Neural cell (in vitro differentiated cells): ENCODE results near the gene RNU6-9. TPM values are rescaled to one million over a fixed set of nuclear protein-coding genes. Genes with fewer than 3 reads are reported as not detected.

Experiments
- H2AFZ ChIP-seq: fragments of 200-600, 300-800 bp; sonication (generic), shearing (Covaris generic); 2 replicates; pipeline ENCODE4 v1.6.0; 2014; ENCODE audit warnings: low read depth, mild to moderate bottlenecking, antibody characterized with exemption, low read length, moderate library complexity
- H3F3A ChIP-seq: fragments of 200-600 bp; shearing (Covaris generic); 2 replicates; pipeline ENCODE4 v1.6.1; 2016; ENCODE audit warnings: mild to moderate bottlenecking, moderate library complexity, mixed read lengths, antibody characterized with exemption, low read length; ENCODE audit not compliant: insufficient read depth, poor library complexity, severe bottlenecking
- H3K27ac ChIP-seq: fragments of 200-600, 300-800 bp; sonication (generic), shearing (Covaris generic); 2 replicates; pipeline ENCODE4 v1.5.1; 2014; ENCODE audit warnings: mild to moderate bottlenecking, low read length, moderate library complexity
- H3K27me3 ChIP-seq: fragments of 300-800, 200-600 bp; sonication (generic), shearing (Covaris generic); 2 replicates; pipeline ENCODE4 v1.6.0; 2014; ENCODE audit warnings: mild to moderate bottlenecking, low read depth, low read length, moderate library complexity; ENCODE audit not compliant: insufficient read depth
- H3K36me3 ChIP-seq: fragments of 300-800, 200-600 bp; sonication (generic), shearing (Covaris generic); 2 replicates; pipeline ENCODE4 v1.5.1; 2014; ENCODE audit warnings: mild to moderate bottlenecking, antibody characterized with exemption, low read length, moderate library complexity; ENCODE audit not compliant: insufficient read depth
- H3K4me2 ChIP-seq: fragments of 300-800, 200-600 bp; sonication (generic), shearing (Covaris generic); 2 replicates; pipeline ENCODE4 v1.6.0; 2014; ENCODE audit warnings: mild to moderate bottlenecking, low read length
- H3K4me3 ChIP-seq: fragments of 300-800, 200-600 bp; sonication (generic), shearing (Covaris generic); 2 replicates; pipeline ENCODE4 v1.5.1; 2014; ENCODE audit warnings: mild to moderate bottlenecking, low read length, moderate library complexity
- H3K79me2 ChIP-seq: fragments of 200-600 bp; shearing (Covaris generic); replicated peaks from 2 replicates; pipeline ENCODE4 v1.6.0; 2014; ENCODE audit warnings: mild to moderate bottlenecking, low read length, moderate library complexity; ENCODE audit not compliant: insufficient read depth
- H3K9ac ChIP-seq: fragments of 300-800, 200-600 bp; sonication (generic), shearing (Covaris generic); 2 replicates; pipeline ENCODE4 v1.6.1; 2016; ENCODE audit warnings: mild to moderate bottlenecking, low read length, mixed read lengths
- H3K9me2 ChIP-seq: fragments of 200-600 bp; shearing (Covaris generic); 2 replicates; pipeline ENCODE4 v1.6.1; 2016; ENCODE audit warnings: mild to moderate bottlenecking, low read length, mixed read lengths; ENCODE audit not compliant: insufficient read depth
- H3K9me3 ChIP-seq: fragments of 200-600, 300-800 bp; sonication (generic), shearing (Covaris generic); 2 replicates; pipeline ENCODE4 v1.6.1; 2016; ENCODE audit warnings: mild to moderate bottlenecking, mixed run types, low read length, moderate library complexity, mixed read lengths
- H4K20me1 ChIP-seq: fragments of 200-600 bp; shearing (Covaris generic); 2 replicates; pipeline ENCODE4 v1.6.1; 2016; ENCODE audit warnings: mild to moderate bottlenecking, mixed run types; ENCODE audit not compliant: insufficient read depth
- EP300 ChIP-seq: fragments of 450-650 bp; conservative IDR thresholded peaks from 2 replicates; pipeline ENCODE4 v1.6.1; 2014; ENCODE audit warnings: antibody characterized with exemption, mild to moderate bottlenecking, moderate library complexity; ENCODE audit not compliant: poor library complexity, severe bottlenecking
- EZH2 ChIP-seq: fragments of 200-600, 300-800 bp; shearing (Covaris generic), sonication (generic); IDR thresholded peaks from 2 replicates; pipeline ENCODE4 v1.6.1; 2014; ENCODE audit warnings: antibody characterized with exemption, low read length, borderline replicate concordance, mild to moderate bottlenecking; ENCODE audit not compliant: insufficient read depth, poor library complexity, severe bottlenecking
- MXI1 ChIP-seq: fragments of 450-650 bp; conservative IDR thresholded peaks from 2 replicates; pipeline ENCODE4 v1.6.1; 2014; ENCODE audit warnings: antibody characterized with exemption, mild to moderate bottlenecking; ENCODE audit not compliant: poor library complexity, severe bottlenecking
- POLR2AphosphoS5 ChIP-seq: IDR thresholded peaks from 2 replicates; pipeline ENCODE4 v1.6.1; 2012
- RAD21 ChIP-seq: fragments of 450-650 bp; conservative IDR thresholded peaks from 2 replicates; pipeline ENCODE4 v1.6.1; 2014; ENCODE audit warnings: antibody characterized with exemption, mild to moderate bottlenecking, moderate library complexity
- SMC3 ChIP-seq: fragments of 450-650 bp; conservative IDR thresholded peaks from 2 replicates; pipeline ENCODE4 v1.6.1; 2014; ENCODE audit warnings: antibody characterized with exemption, mild to moderate bottlenecking, moderate library complexity; ENCODE audit not compliant: poor library complexity
- TAF1 ChIP-seq: IDR thresholded peaks from 2 replicates; pipeline ENCODE4 v1.6.1; 2012; ENCODE audit warnings: low read depth
- polyA plus RNA-seq: library from polyadenylated mRNA; depleted of rRNA; stranded (reverse); fragments of >200 nt; gene quantifications from 2 replicates; pipeline ENCODE4 v1.2.3, GENCODE V29; 2014
- TF ChIP-seq, protein P1 (sequence below): fragments of 450-650 bp; IDR thresholded peaks from 2 replicates; pipeline ENCODE4 v1.5.1; 2014; ENCODE audit warnings: antibody characterized with exemption, mild to moderate bottlenecking, moderate library complexity; ENCODE audit not compliant: poor library complexity, severe bottlenecking
- TF ChIP-seq, protein P2 (sequence below): IDR thresholded peaks from 2 replicates; pipeline ENCODE4 v1.6.1; 2012; ENCODE audit warnings: borderline replicate concordance

Gene RNU6-9
- polyA plus RNA-seq, 1 donor from 2014 or later = not detected

DNA sequence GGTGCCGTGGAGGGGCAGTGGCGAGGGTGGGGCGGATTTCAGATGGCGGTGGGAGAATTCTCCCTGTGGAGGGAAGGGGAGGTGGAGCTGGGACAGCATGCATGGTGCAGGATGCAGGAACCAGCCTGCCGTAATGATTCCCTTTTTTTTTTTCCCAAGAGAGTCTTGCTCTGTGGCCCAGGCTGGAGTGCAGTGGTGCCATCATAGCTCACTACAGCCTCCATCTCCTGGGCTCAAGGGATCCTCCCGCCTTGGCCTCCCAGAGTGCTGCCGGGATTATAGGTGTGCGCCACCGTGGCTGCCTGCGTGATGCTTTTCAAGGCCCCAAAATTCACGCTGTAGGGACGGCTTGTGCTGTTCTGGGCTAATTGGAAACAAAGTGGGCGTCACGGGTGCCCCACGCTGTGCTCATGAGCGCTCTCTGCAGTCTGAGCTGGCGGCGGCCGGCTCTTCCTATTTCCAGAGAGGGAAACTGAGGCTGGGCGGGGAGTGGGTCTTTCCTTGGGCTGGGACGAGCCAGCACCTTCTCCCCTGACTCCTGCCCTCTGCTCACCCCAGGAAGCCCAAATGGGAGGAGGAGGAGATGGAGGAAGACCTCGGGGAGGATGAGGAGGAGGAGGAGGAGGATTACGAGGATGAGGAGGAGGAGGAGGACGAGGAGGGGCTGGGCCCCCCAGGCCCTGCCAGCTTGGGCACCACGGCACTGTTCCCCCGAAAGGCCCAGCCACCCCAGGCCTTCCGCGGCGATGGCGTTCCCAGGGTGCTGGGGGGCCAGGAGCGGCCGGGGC, 38.8 kb downstream of the RNU6-9 start:
- Histone ChIP-seq H3K4me2 (no peak overlapping the region), H4K20me1 (no peaks in the 10 kb centered on the region), H3K27ac (no peak overlapping the region), H3K9ac (no peak overlapping the region), H3F3A (no peaks in the 10 kb centered on the region), H3K36me3 (no peaks in the 10 kb centered on the region), H3K79me2 (peaks cover under 1% of the 10 kb centered on the region), H3K27me3 (no peaks in the 10 kb centered on the region), H2AFZ (no peak overlapping the region), H3K9me3 (no peaks in the 10 kb centered on the region), H3K9me2 (no peaks in the 10 kb centered on the region), H3K4me3 (no peak overlapping the region)
- TF ChIP-seq, protein P1, sequence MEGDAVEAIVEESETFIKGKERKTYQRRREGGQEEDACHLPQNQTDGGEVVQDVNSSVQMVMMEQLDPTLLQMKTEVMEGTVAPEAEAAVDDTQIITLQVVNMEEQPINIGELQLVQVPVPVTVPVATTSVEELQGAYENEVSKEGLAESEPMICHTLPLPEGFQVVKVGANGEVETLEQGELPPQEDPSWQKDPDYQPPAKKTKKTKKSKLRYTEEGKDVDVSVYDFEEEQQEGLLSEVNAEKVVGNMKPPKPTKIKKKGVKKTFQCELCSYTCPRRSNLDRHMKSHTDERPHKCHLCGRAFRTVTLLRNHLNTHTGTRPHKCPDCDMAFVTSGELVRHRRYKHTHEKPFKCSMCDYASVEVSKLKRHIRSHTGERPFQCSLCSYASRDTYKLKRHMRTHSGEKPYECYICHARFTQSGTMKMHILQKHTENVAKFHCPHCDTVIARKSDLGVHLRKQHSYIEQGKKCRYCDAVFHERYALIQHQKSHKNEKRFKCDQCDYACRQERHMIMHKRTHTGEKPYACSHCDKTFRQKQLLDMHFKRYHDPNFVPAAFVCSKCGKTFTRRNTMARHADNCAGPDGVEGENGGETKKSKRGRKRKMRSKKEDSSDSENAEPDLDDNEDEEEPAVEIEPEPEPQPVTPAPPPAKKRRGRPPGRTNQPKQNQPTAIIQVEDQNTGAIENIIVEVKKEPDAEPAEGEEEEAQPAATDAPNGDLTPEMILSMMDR = no peak
- TF ChIP-seq POLR2AphosphoS5 = no peak
- TF ChIP-seq RAD21 = no peak
- no peak for TF ChIP-seq TAF1
- no peak for TF ChIP-seq SMC3
- TF ChIP-seq, protein P2, sequence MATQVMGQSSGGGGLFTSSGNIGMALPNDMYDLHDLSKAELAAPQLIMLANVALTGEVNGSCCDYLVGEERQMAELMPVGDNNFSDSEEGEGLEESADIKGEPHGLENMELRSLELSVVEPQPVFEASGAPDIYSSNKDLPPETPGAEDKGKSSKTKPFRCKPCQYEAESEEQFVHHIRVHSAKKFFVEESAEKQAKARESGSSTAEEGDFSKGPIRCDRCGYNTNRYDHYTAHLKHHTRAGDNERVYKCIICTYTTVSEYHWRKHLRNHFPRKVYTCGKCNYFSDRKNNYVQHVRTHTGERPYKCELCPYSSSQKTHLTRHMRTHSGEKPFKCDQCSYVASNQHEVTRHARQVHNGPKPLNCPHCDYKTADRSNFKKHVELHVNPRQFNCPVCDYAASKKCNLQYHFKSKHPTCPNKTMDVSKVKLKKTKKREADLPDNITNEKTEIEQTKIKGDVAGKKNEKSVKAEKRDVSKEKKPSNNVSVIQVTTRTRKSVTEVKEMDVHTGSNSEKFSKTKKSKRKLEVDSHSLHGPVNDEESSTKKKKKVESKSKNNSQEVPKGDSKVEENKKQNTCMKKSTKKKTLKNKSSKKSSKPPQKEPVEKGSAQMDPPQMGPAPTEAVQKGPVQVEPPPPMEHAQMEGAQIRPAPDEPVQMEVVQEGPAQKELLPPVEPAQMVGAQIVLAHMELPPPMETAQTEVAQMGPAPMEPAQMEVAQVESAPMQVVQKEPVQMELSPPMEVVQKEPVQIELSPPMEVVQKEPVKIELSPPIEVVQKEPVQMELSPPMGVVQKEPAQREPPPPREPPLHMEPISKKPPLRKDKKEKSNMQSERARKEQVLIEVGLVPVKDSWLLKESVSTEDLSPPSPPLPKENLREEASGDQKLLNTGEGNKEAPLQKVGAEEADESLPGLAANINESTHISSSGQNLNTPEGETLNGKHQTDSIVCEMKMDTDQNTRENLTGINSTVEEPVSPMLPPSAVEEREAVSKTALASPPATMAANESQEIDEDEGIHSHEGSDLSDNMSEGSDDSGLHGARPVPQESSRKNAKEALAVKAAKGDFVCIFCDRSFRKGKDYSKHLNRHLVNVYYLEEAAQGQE = no peak
- no peak for TF ChIP-seq MXI1
- TF ChIP-seq EP300 = no peak

- no peak overlapping the region for H3K9ac ChIP-seq
- H3K4me2 ChIP-seq = no peak overlapping the region
- TF ChIP-seq EZH2 (no peak), SMC3 (no peak), TAF1 (no peak), EP300 (no peak), MXI1 (no peak), POLR2AphosphoS5 (no peak), RAD21 (no peak)
- TF ChIP-seq, protein P1 = no peak
- TF ChIP-seq, protein P2 = no peak
- no peaks in the 10 kb centered on the region for H3K79me2 ChIP-seq
- no peaks in the 10 kb centered on the region for H3K27me3 ChIP-seq
- H2AFZ ChIP-seq = no peak overlapping the region
- no peaks in the 10 kb centered on the region for H3K9me3 ChIP-seq
- no peak overlapping the region for H3K27ac ChIP-seq
- no peaks in the 10 kb centered on the region for H4K20me1 ChIP-seq
- H3K4me3 ChIP-seq = no peak overlapping the region
- no peaks in the 10 kb centered on the region for H3K36me3 ChIP-seq
- H3K9me2 ChIP-seq = no peaks in the 10 kb centered on the region
- H3F3A ChIP-seq = no peaks in the 10 kb centered on the region
Observed at GRCh38 chr19:932648-933552, 39.6 kb downstream of the RNU6-9 start.
